ENCODE data around the gene UBAP2L.
"Not testable (repeated sequence)": the region's sequence is repeated elsewhere in the genome, so short reads cannot be mapped to it uniquely, and the experiment has no call there.

UBAP2L gene

GRCh38 chr1:154199563-154199879 lies 21.2 kb upstream of the UBAP2L start:
- Histone ChIP-seq H3K4me1 (ENCODE audit: insufficient read depth, low read length) (no peaks in the 10 kb centered on the region), H3K27ac (ENCODE audit: low read length) (no peak overlapping the region), H3K4me2 (ENCODE audit: insufficient read depth, low read length) (no peak overlapping the region), H3K9me3 (ENCODE audit: insufficient read depth, low read length, severe bottlenecking) (no peaks in the 10 kb centered on the region), H3K36me3 (ENCODE audit: insufficient read depth, low read length) (no peaks in the 10 kb centered on the region), H3K79me2 (ENCODE audit: insufficient read depth, low read length) (no peaks in the 10 kb centered on the region), H3K27me3 (ENCODE audit: insufficient read depth, low read length, poor library complexity) (peaks cover 4% of the 10 kb centered on the region), H3K4me3 (ENCODE audit: low read depth in 1 of 2, low read length in 2 of 2) (no peak overlapping the region), H3K9ac (ENCODE audit: low read depth, low read length) (no peak overlapping the region), H2AFZ (ENCODE audit: low read depth, low read length) (no peak overlapping the region), H4K20me1 (ENCODE audit: insufficient read depth, low read length) (no peaks in the 10 kb centered on the region)
- DNase-seq (no peak), ATAC-seq (ENCODE audit: insufficient read depth, low read depth) (no peak)
- TF ChIP-seq EZH2 (IDR thresholded peaks at IDR 0.05; ENCODE audit: borderline replicate concordance, low read depth, low read length, severe bottlenecking) (no peak), CTCF (IDR thresholded peaks at IDR 0.05; ENCODE audit: borderline replicate concordance, extremely low read depth, low read length, poor library complexity, severe bottlenecking) (no peak)

- peaks cover 46% of the 10 kb centered on the region for H3K36me3 ChIP-seq (ENCODE audit: insufficient read depth, low read length)
- H3K79me2 ChIP-seq (ENCODE audit: insufficient read depth, low read length); H3K9ac ChIP-seq (ENCODE audit: low read depth, low read length); H3K27me3 ChIP-seq (ENCODE audit: insufficient read depth, low read length, poor library complexity); ATAC-seq (ENCODE audit: insufficient read depth, low read depth); H3K4me1 ChIP-seq (ENCODE audit: insufficient read depth, low read length); H3K27ac ChIP-seq (ENCODE audit: low read length); H3K4me2 ChIP-seq (ENCODE audit: insufficient read depth, low read length); H2AFZ ChIP-seq (ENCODE audit: low read depth, low read length); H3K4me3 ChIP-seq (ENCODE audit: low read depth in 1 of 2, low read length in 2 of 2); H3K9me3 ChIP-seq (ENCODE audit: insufficient read depth, low read length, severe bottlenecking); H4K20me1 ChIP-seq (ENCODE audit: insufficient read depth, low read length); DNase-seq: not testable (repeated sequence)
These were observed 15.0 kb upstream of the UBAP2L start for GRCh38 chr1:154205778-154206177.

GRCh38 chr1:154206196-154206595 lies 14.6 kb upstream of the UBAP2L start, which contains the start of gene CFAP141:
Gene CFAP141 (minus strand): TSS chr1:154206333. CDS start chr1:154206307, 26 bp downstream.
- Histone ChIP-seq H2AFZ (ENCODE audit: low read depth, low read length) (no peak within 1 kb of the TSS), H3K27ac (ENCODE audit: low read length) (no peak within 1 kb of the TSS), H3K4me3 (ENCODE audit: low read depth in 1 of 2, low read length in 2 of 2) (no peak within 1 kb of the TSS), H3K9ac (ENCODE audit: low read depth, low read length) (no peak within 1 kb of the TSS), H4K20me1 (ENCODE audit: insufficient read depth, low read length) (no peaks in the 10 kb centered on the region), H3K36me3 (ENCODE audit: insufficient read depth, low read length) (peaks cover 49% of the 10 kb centered on the region), H3K9me3 (ENCODE audit: insufficient read depth, low read length, severe bottlenecking) (no peaks in the 10 kb centered on the region), H3K27me3 (ENCODE audit: insufficient read depth, low read length, poor library complexity) (no peaks in the 10 kb centered on the region), H3K4me1 (ENCODE audit: insufficient read depth, low read length) (no peaks in the 10 kb centered on the region), H3K79me2 (ENCODE audit: insufficient read depth, low read length) (no peaks in the 10 kb centered on the region), H3K4me2 (ENCODE audit: insufficient read depth, low read length) (no peak within 1 kb of the TSS)
- no peak for TF ChIP-seq CTCF (IDR thresholded peaks at IDR 0.05; ENCODE audit: borderline replicate concordance, extremely low read depth, low read length, poor library complexity, severe bottlenecking)
- no peak for TF ChIP-seq EZH2 (IDR thresholded peaks at IDR 0.05; ENCODE audit: borderline replicate concordance, low read depth, low read length, severe bottlenecking)
- DNase-seq (no peak), ATAC-seq (ENCODE audit: insufficient read depth, low read depth) (0 out of 3 replicates have a peak, but pooled peaks have one; percentile 25)

- Histone ChIP-seq H2AFZ (ENCODE audit: low read depth, low read length) (no peak overlapping the region), H3K4me3 (ENCODE audit: low read depth in 1 of 2, low read length in 2 of 2) (no peak overlapping the region), H3K79me2 (ENCODE audit: insufficient read depth, low read length) (no peaks in the 10 kb centered on the region), H4K20me1 (ENCODE audit: insufficient read depth, low read length) (no peaks in the 10 kb centered on the region), H3K9me3 (ENCODE audit: insufficient read depth, low read length, severe bottlenecking) (no peaks in the 10 kb centered on the region), H3K4me1 (ENCODE audit: insufficient read depth, low read length) (no peaks in the 10 kb centered on the region), H3K4me2 (ENCODE audit: insufficient read depth, low read length) (no peak overlapping the region), H3K27ac (ENCODE audit: low read length) (no peak overlapping the region), H3K9ac (ENCODE audit: low read depth, low read length) (no peak overlapping the region), H3K36me3 (ENCODE audit: insufficient read depth, low read length) (peaks cover 59% of the 10 kb centered on the region), H3K27me3 (ENCODE audit: insufficient read depth, low read length, poor library complexity) (no peaks in the 10 kb centered on the region)
- no peak for TF ChIP-seq EZH2 (IDR thresholded peaks at IDR 0.05; ENCODE audit: borderline replicate concordance, low read depth, low read length, severe bottlenecking)
- TF ChIP-seq CTCF (IDR thresholded peaks at IDR 0.05; ENCODE audit: borderline replicate concordance, extremely low read depth, low read length, poor library complexity, severe bottlenecking): no peak
- no peak for ATAC-seq (ENCODE audit: insufficient read depth, low read depth)
- DNase-seq: no peak
These were observed 13.5 kb upstream of the UBAP2L start for GRCh38 chr1:154207262-154207661.
